CD14-positive monocyte (primary cell): ENCODE results near the gene OR10D3. TPM values are rescaled to one million over a fixed set of nuclear protein-coding genes. Genes with fewer than 3 reads are reported as not detected.

Experiments
- DNase-seq, 3 donors: peaks; one replicate each; pipeline ENCODE4 v3.0.0-alpha.2; 2011 to 2022
- H2AFZ ChIP-seq: 2 replicates; pipeline ENCODE4 v1.6.0; 2012; ENCODE audit warnings: mild to moderate bottlenecking, low read depth, low read length, inconsistent platforms; ENCODE audit not compliant: insufficient read depth, poor library complexity, severe bottlenecking
- H3K27ac ChIP-seq, 2 donors: 1 replicate in 1 of 2; 2 replicates in 1 of 2; pipeline ENCODE4 v1.5.1; 2012 to 2013; ENCODE audit warnings: low read length in 2 of 2, control low read depth in 1 of 2, inconsistent platforms in 1 of 2, low read depth in 1 of 2, mild to moderate bottlenecking in 1 of 2
- H3K27me3 ChIP-seq, 2 donors: one replicate each; pipeline versions ENCODE4 v1.6.0 to v1.6.1; 2011 to 2013; ENCODE audit warnings: low read length in 2 of 2; ENCODE audit not compliant: control insufficient read depth in 2 of 2, insufficient read depth in 2 of 2
- H3K36me3 ChIP-seq, 2 donors: replicated peaks in 1 of 2; 1 replicate in 1 of 2; 2 replicates in 1 of 2; pipeline versions ENCODE4 v1.5.1 to v1.6.1; 2012 to 2013; ENCODE audit warnings: low read length in 2 of 2, control low read depth in 1 of 2, inconsistent platforms in 1 of 2, mild to moderate bottlenecking in 1 of 2; ENCODE audit not compliant: insufficient read depth in 2 of 2, control insufficient read depth in 1 of 2
- H3K4me1 ChIP-seq, 2 donors: 1 replicate in 1 of 2; 2 replicates in 1 of 2; pipeline versions ENCODE4 v1.5.1 to v1.6.1; 2012 to 2013; ENCODE audit warnings: low read length in 2 of 2, control low read depth in 1 of 2, inconsistent platforms in 1 of 2, mild to moderate bottlenecking in 1 of 2, moderate library complexity in 1 of 2; ENCODE audit not compliant: insufficient read depth in 2 of 2, control insufficient read depth in 1 of 2
- H3K4me2 ChIP-seq: replicated peaks from 2 replicates; pipeline ENCODE3; 2012; ENCODE audit warnings: low read length, moderate library complexity, mild to moderate bottlenecking; ENCODE audit not compliant: poor library complexity, severe bottlenecking; ENCODE audit errors: extremely low read depth
- H3K4me3 ChIP-seq, 3 experiments: fragments of 200-600 bp in 1 of 3; sonication (generic) in 1 of 3; replicated peaks in 1 of 3; 1 replicate in 2 of 3; 2 replicates in 1 of 3; pipeline ENCODE4 v1.5.1; 2011 to 2013; ENCODE audit warnings: low read length in 3 of 3, mild to moderate bottlenecking in 3 of 3, control low read depth in 2 of 3, low read depth in 2 of 3, inconsistent platforms in 1 of 3, moderate library complexity in 1 of 3
- H3K79me2 ChIP-seq: 2 replicates; pipeline ENCODE4 v1.6.0; 2012; ENCODE audit warnings: mild to moderate bottlenecking, control low read depth, inconsistent platforms, low read length, moderate library complexity; ENCODE audit not compliant: insufficient read depth
- H3K9ac ChIP-seq: 2 replicates; pipeline ENCODE4 v1.6.0; 2017; ENCODE audit warnings: low read length, mild to moderate bottlenecking; ENCODE audit not compliant: insufficient read depth, poor library complexity, severe bottlenecking
- H3K9me3 ChIP-seq, 2 donors: replicated peaks in 1 of 2; 1 replicate in 1 of 2; 2 replicates in 1 of 2; pipeline versions ENCODE4 v1.5.1 to v1.6.1; 2012 to 2013; ENCODE audit warnings: low read length in 2 of 2, control low read depth in 1 of 2; ENCODE audit not compliant: control insufficient read depth in 1 of 2, insufficient read depth in 1 of 2
- H4K20me1 ChIP-seq: 2 replicates; pipeline ENCODE4 v1.6.0; 2012; ENCODE audit warnings: mild to moderate bottlenecking, low read length, control low read depth, moderate library complexity; ENCODE audit not compliant: insufficient read depth
- H3K27ac Mint-ChIP-seq, 7 donors: one replicate each; pipeline ENCODE4 v1.8.0; 2020; ENCODE audit warnings: mild to moderate bottlenecking in 7 of 7, mixed read lengths in 7 of 7, moderate library complexity in 6 of 7, inconsistent platforms in 2 of 7
- H3K27me3 Mint-ChIP-seq, 3 donors: one replicate each; pipeline ENCODE4 v1.8.0; 2021 to 2022; ENCODE audit warnings: low read depth in 3 of 3, mild to moderate bottlenecking in 3 of 3, mixed read lengths in 3 of 3, moderate library complexity in 3 of 3, inconsistent platforms in 1 of 3
- H3K36me3 Mint-ChIP-seq, 2 donors: one replicate each; pipeline ENCODE4 v1.8.0; 2020; ENCODE audit warnings: mixed read lengths in 2 of 2, inconsistent platforms in 1 of 2, mild to moderate bottlenecking in 1 of 2
- H3K4me1 Mint-ChIP-seq: one replicate; pipeline ENCODE4 v1.8.0; 2020; ENCODE audit warnings: mild to moderate bottlenecking, mixed read lengths
- H3K4me3 Mint-ChIP-seq, 2 donors: one replicate each; pipeline ENCODE4 v1.8.0; 2020; ENCODE audit warnings: mild to moderate bottlenecking in 2 of 2, mixed read lengths in 2 of 2, moderate library complexity in 1 of 2
- H3K9me3 Mint-ChIP-seq, 7 donors: one replicate each; pipeline ENCODE4 v1.8.0; 2020 to 2022; ENCODE audit warnings: mixed read lengths in 7 of 7, mild to moderate bottlenecking in 6 of 7, moderate library complexity in 6 of 7, inconsistent platforms in 2 of 7
- WGBS: methylation state at CpG from one replicate; pipeline ENCODE4 v1.1.5; 2013; ENCODE audit warnings: missing lambda C conversion rate; ENCODE audit not compliant: insufficient coverage; 5-methylcytosine and 5-hydroxymethylcytosine counted together
- intact Hi-C, 2 donors: fragments of 100-400 bp; cut with micrococcal nuclease; formaldehyde crosslinking; loops; one replicate each; pipeline versions ENCODE4 v1.15.0 to v1.15.1; 2023
- polyA plus RNA-seq, 3 donors: library from polyadenylated mRNA; depleted of rRNA in 1 of 3; unstranded in 2 of 3; stranded (reverse) in 1 of 3; fragments of 300-500 nt in 2 of 3; fragments of >200 nt in 1 of 3; fragmentation: Illumina TruSeq in 2 of 3; gene quantifications; 1 replicate in 2 of 3; 2 replicates in 1 of 3; pipeline ENCODE4 v1.2.3, GENCODE V29; 2012 to 2021
- TF ChIP-seq, protein P1 (sequence below): fragments of 200-600 bp; IDR thresholded peaks from one replicate; pipeline ENCODE4 v1.8.0; 2022; ENCODE audit warnings: antibody characterized with exemption, mild to moderate bottlenecking

OR10D3 gene
- polyA plus RNA-seq, 3 donors, result not detected

DNA sequence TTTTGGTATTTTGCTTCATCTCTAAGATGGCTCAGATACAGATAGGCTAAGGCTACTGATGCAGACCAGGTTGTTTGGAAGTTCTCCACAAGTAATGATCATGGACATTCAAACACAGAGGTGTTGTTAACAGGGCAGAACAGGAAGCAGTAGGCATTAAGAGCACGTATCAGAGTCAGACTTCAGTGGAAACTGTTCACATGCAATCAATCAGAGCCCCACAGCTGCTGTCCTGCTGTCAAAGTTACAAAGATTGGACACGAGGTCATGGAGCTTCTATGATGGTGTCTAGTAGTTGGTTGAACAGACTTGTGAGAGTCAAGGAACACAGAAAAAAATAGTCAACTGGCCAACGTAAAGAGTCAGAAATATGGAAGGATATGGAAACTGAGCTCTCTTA, 19.8 kb downstream of the OR10D3 start:
- H3K27me3 Mint-ChIP-seq, result peaks cover 0 to 3% (median 0%) of the 10 kb centered on the region in 3 donors

DNA sequence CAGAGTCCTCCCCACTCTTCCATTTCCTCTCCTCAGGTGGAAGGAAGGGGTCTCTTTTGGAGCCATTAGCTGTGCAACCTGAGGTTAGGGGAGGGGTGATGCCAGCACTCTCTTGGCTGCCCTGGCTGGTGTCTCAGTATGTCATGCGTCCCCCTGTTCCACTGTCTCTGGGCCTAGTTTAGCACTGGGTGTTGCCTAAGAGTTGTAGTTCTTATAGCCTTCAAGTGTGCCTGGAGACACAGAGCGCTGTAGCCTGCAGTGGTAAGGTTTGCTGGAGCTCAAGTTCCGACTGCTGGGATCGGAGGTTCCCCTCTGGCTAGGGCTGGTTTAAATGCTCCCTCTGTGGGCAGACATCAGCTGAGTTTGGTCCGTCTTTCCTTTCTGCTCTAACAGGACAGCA, 20.9 kb downstream of the OR10D3 start:
- Histone ChIP-seq H4K20me1 (no peaks in the 10 kb centered on the region), H3K36me3 (no peaks in the 10 kb centered on the region), H3K79me2 (no peaks in the 10 kb centered on the region), H3K4me3 (no peak overlapping the region), H3K4me1 (peaks cover 0 to 2% of the 10 kb centered on the region in 2 donors), H3K27ac (no peak overlapping the region), H3K9me3 (no peaks in the 10 kb centered on the region), H3K27me3 (no peaks in the 10 kb centered on the region), H2AFZ (no peak overlapping the region), H3K4me2 (no peak overlapping the region), H3K9ac (no peak overlapping the region)
- H3K27me3 Mint-ChIP-seq, result peaks cover 0 to 5% (median 0%) of the 10 kb centered on the region in 3 donors
- no peak overlapping the region for H3K27ac Mint-ChIP-seq
- peaks cover 0 to 3% (median 0%) of the 10 kb centered on the region in 7 donors for H3K9me3 Mint-ChIP-seq
- WGBS, result 100% methylated on average over 4 of the region's 5 CpGs
- no peak for DNase-seq
- H3K36me3 Mint-ChIP-seq, result no peaks in the 10 kb centered on the region
- H3K4me3 Mint-ChIP-seq, result no peak overlapping the region
- intact Hi-C loops, result no loop called here
- H3K4me1 Mint-ChIP-seq, result peaks cover 8% of the 10 kb centered on the region
- TF ChIP-seq, protein P1, sequence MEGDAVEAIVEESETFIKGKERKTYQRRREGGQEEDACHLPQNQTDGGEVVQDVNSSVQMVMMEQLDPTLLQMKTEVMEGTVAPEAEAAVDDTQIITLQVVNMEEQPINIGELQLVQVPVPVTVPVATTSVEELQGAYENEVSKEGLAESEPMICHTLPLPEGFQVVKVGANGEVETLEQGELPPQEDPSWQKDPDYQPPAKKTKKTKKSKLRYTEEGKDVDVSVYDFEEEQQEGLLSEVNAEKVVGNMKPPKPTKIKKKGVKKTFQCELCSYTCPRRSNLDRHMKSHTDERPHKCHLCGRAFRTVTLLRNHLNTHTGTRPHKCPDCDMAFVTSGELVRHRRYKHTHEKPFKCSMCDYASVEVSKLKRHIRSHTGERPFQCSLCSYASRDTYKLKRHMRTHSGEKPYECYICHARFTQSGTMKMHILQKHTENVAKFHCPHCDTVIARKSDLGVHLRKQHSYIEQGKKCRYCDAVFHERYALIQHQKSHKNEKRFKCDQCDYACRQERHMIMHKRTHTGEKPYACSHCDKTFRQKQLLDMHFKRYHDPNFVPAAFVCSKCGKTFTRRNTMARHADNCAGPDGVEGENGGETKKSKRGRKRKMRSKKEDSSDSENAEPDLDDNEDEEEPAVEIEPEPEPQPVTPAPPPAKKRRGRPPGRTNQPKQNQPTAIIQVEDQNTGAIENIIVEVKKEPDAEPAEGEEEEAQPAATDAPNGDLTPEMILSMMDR, result no peak

More for the DNA sequence above, 19.8 kb downstream of the OR10D3 start:
- DNase-seq, result no peak
- H3K27ac ChIP-seq, result no peak overlapping the region
- no peaks in the 10 kb centered on the region for H3K27me3 ChIP-seq
- no peaks in the 10 kb centered on the region for H3K36me3 Mint-ChIP-seq
- H3K9me3 Mint-ChIP-seq, result peaks cover 0 to 3% (median 0%) of the 10 kb centered on the region in 7 donors
- H3K36me3 ChIP-seq, result no peaks in the 10 kb centered on the region
- intact Hi-C loops, result no loop called here
- H3K79me2 ChIP-seq, result no peaks in the 10 kb centered on the region
- 86% methylated on average over 1 of the region's 3 CpGs for WGBS
- no peak overlapping the region for H3K9ac ChIP-seq
- H3K4me1 Mint-ChIP-seq, result peaks cover 8% of the 10 kb centered on the region
- no peak overlapping the region for H2AFZ ChIP-seq
- H4K20me1 ChIP-seq, result no peaks in the 10 kb centered on the region
- TF ChIP-seq, protein P1, result no peak
- H3K4me1 ChIP-seq, result peaks cover 0 to 2% of the 10 kb centered on the region in 2 donors
- no peak overlapping the region for H3K4me3 ChIP-seq
- H3K27ac Mint-ChIP-seq, result no peak overlapping the region
- no peak overlapping the region for H3K4me3 Mint-ChIP-seq
- H3K4me2 ChIP-seq, result no peak overlapping the region
- H3K9me3 ChIP-seq, result no peaks in the 10 kb centered on the region
